NCI-H2029 treated with DMSO at 0.1 percent for 48 hours (cell line): Measurements from ENCODE around the gene AHDC1.
"Not testable (repeated sequence)": the region's sequence is repeated elsewhere in the genome, so short reads cannot be mapped to it uniquely, and the experiment has no call there.

Experiments used
- DNase-seq: peaks from one replicate; lab custom pipeline; 2025; lab: John Stamatoyannopoulos, UW

Gene AHDC1

GRCh38 chr1:27517301-27517700, 86.6 kb downstream of the AHDC1 start:
- no peak for DNase-seq

GRCh38 chr1:27515626-27516025, 88.3 kb downstream of the AHDC1 start:
- no peak for DNase-seq

- DNase-seq = no peak
Observed at GRCh38 chr1:27513958-27514357, 90.0 kb downstream of the AHDC1 start.

GRCh38 chr1:27513528-27513927, 90.4 kb downstream of the AHDC1 start:
- DNase-seq = no peak

- no peak for DNase-seq
Observed at GRCh38 chr1:27509127-27510080, 94.5 kb downstream of the AHDC1 start.

- no peak for DNase-seq
Observed at GRCh38 chr1:27507960-27508665, 95.8 kb downstream of the AHDC1 start.

GRCh38 chr1:27506703-27507102, 97.2 kb downstream of the AHDC1 start:
- DNase-seq = no peak

GRCh38 chr1:27505420-27505680, 98.6 kb downstream of the AHDC1 start:
- DNase-seq = no peak

- no peak for DNase-seq
Observed at GRCh38 chr1:27504588-27505419, 99.1 kb downstream of the AHDC1 start.

- DNase-seq = no peak
Observed at GRCh38 chr1:27503844-27504587, 99.9 kb downstream of the AHDC1 start.

- no peak for DNase-seq
Observed at GRCh38 chr1:27503033-27503432, 100.9 kb downstream of the AHDC1 start.

- not testable (repeated sequence) for DNase-seq
Observed at GRCh38 chr1:27501159-27501558, 102.8 kb downstream of the AHDC1 start.

- no peak for DNase-seq
Observed at GRCh38 chr1:27499142-27499541, 104.8 kb downstream of the AHDC1 start.

GRCh38 chr1:27496604-27497155, 107.3 kb downstream of the AHDC1 start:
- DNase-seq = no peak

GRCh38 chr1:27492796-27493195, 111.1 kb downstream of the AHDC1 start:
- no peak for DNase-seq

- DNase-seq = no peak
Observed at GRCh38 chr1:27491748-27492700, 111.9 kb downstream of the AHDC1 start.

- DNase-seq = peak; percentile 71
Observed at GRCh38 chr1:27489973-27490741, 113.8 kb downstream of the AHDC1 start, which contains the start of gene WASF2. Gene WASF2 (minus strand): TSS chr1:27490167. CDS start chr1:27428890, 61,277 bp downstream.

- DNase-seq = no peak
Observed at GRCh38 chr1:27489501-27489972, 114.4 kb downstream of the AHDC1 start.
